GM23248 (cell line): ENCODE data around the gene CLIC6. TPM values are rescaled to one million over a fixed set of nuclear protein-coding genes. Genes with fewer than 3 reads are reported as not detected.

Experiments used
- DNase-seq: peaks from one replicate; pipeline ENCODE4 v3.0.0-alpha.2; 2015
- H2AFZ ChIP-seq: fragments of 200-600 bp; sonication (generic); 2 replicates; pipeline ENCODE4 v1.6.1; 2016; ENCODE audit warnings: antibody characterized with exemption
- H3F3A ChIP-seq: fragments of 200-600 bp; sonication (generic); 2 replicates; pipeline ENCODE4 v1.6.1; 2016; ENCODE audit warnings: mild to moderate bottlenecking, antibody characterized with exemption, mixed run types; ENCODE audit not compliant: insufficient read depth
- H3K27ac ChIP-seq: fragments of 200-600 bp; sonication (generic); 2 replicates; pipeline ENCODE4 v1.5.1; 2016; ENCODE audit warnings: mild to moderate bottlenecking
- H3K27me3 ChIP-seq: fragments of 200-600 bp; sonication (generic); replicated peaks from 2 replicates; pipeline ENCODE4 v1.6.1; 2016; ENCODE audit warnings: mild to moderate bottlenecking; ENCODE audit not compliant: insufficient read depth
- H3K36me3 ChIP-seq: fragments of 200-600 bp; sonication (generic); 2 replicates; pipeline ENCODE4 v1.6.1; 2016; ENCODE audit warnings: low read depth, mild to moderate bottlenecking
- H3K4me1 ChIP-seq: fragments of 200-600 bp; sonication (generic); 2 replicates; pipeline ENCODE4 v1.6.1; 2016; ENCODE audit warnings: mild to moderate bottlenecking; ENCODE audit not compliant: insufficient read depth
- H3K4me2 ChIP-seq: fragments of 200-600 bp; sonication (generic); one replicate; pipeline ENCODE4 v1.6.1; 2016; ENCODE audit warnings: mild to moderate bottlenecking; ENCODE audit not compliant: unreplicated experiment
- H3K4me3 ChIP-seq: fragments of 200-600 bp; sonication (generic); 2 replicates; pipeline ENCODE4 v1.5.1; 2016; ENCODE audit warnings: mild to moderate bottlenecking
- H3K79me2 ChIP-seq: fragments of 200-600 bp; sonication (generic); 2 replicates; pipeline ENCODE4 v1.6.1; 2016; ENCODE audit warnings: mild to moderate bottlenecking; ENCODE audit not compliant: insufficient read depth
- H3K9ac ChIP-seq: fragments of 200-600 bp; sonication (generic); 2 replicates; pipeline ENCODE4 v1.6.1; 2016; ENCODE audit warnings: mild to moderate bottlenecking
- H3K9me2 ChIP-seq: fragments of 200-600 bp; sonication (generic); 2 replicates; pipeline ENCODE4 v1.6.1; 2016; ENCODE audit warnings: mixed run types, mild to moderate bottlenecking, moderate library complexity; ENCODE audit not compliant: insufficient read depth
- H3K9me3 ChIP-seq: fragments of 200-600 bp; sonication (generic); one replicate; pipeline ENCODE4 v1.6.1; 2017; ENCODE audit warnings: low read depth
- H4K20me1 ChIP-seq: fragments of 200-600 bp; sonication (generic); 2 replicates; pipeline ENCODE4 v1.6.0; 2016; ENCODE audit not compliant: insufficient read depth
- EZH2 ChIP-seq: fragments of 200-600 bp; sonication (generic); IDR thresholded peaks from 2 replicates; pipeline ENCODE4 v1.6.1; 2018; ENCODE audit warnings: antibody characterized with exemption, mild to moderate bottlenecking; ENCODE audit not compliant: insufficient read depth, poor library complexity, severe bottlenecking
- EZH2phosphoT487 ChIP-seq: fragments of 200-600 bp; sonication (generic); IDR thresholded peaks from 2 replicates; pipeline ENCODE4 v1.6.1; 2018; ENCODE audit warnings: antibody characterized with exemption, moderate library complexity, mild to moderate bottlenecking, low read depth; ENCODE audit not compliant: insufficient read depth
- WGBS, 2 experiments: methylation state at CpG; one replicate each; pipeline ENCODE4 v1.1.6; 2015 to 2017; ENCODE audit warnings: low lambda C conversion rate in 2 of 2, low coverage in 1 of 2; ENCODE audit errors: missing lambda C conversion rate in 2 of 2; 5-methylcytosine and 5-hydroxymethylcytosine counted together
- in situ Hi-C: fragments of 300-500 bp; cut with MboI; formaldehyde crosslinking; loops from 2 replicates; pipeline ENCODE4 v1.15.0; 2020
- polyA plus RNA-seq: library from polyadenylated mRNA; unstranded; fragments of >200 nt; fragmentation: Nextera tagmentation; extraction: Ambion mirVana; gene quantifications from 2 replicates; pipeline ENCODE4 v1.2.1, GENCODE V29; 2016
- total RNA-seq: library from RNA; depleted of rRNA; stranded (reverse); fragments of >200 nt; shearing (Covaris generic); gene quantifications from 2 replicates; pipeline ENCODE4 v1.2.3, GENCODE V29; 2014

Gene CLIC6
- total and polyA plus RNA-seq, 2 experiments from 2014 or later, result 0.08 TPM; not detected in 1

DNA sequence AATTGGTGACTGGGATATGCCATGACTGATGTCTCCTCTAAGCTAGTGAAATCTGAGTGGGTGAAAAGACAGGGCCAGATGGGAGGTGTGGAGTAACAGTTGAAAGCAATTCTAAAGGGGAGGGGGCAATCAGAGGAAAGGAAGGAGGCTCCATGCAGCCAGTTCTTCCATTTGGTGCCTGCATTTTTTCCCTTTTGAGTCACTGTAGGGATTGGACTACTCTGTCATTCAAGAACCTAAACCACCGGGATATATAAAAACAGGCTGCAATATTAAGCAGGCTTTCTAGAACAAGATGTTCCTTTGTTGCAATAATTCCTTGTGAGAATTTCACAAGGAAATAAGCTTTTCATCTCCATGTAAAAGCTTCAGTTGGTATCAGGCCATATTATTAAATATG is 18.3 kb downstream of the CLIC6 start:
- H3K27me3 ChIP-seq, result no peaks in the 10 kb centered on the region
- no peak for DNase-seq
- no peak overlapping the region for H3K9ac ChIP-seq
- H3K4me1 ChIP-seq, result no peaks in the 10 kb centered on the region
- H3K79me2 ChIP-seq, result no peaks in the 10 kb centered on the region
- H3K4me3 ChIP-seq, result no peak overlapping the region
- no peak overlapping the region for H3K4me2 ChIP-seq
- no peaks in the 10 kb centered on the region for H3K9me3 ChIP-seq
- no peaks in the 10 kb centered on the region for H4K20me1 ChIP-seq
- H3F3A ChIP-seq, result no peaks in the 10 kb centered on the region
- no peaks in the 10 kb centered on the region for H3K9me2 ChIP-seq
- H3K27ac ChIP-seq, result no peak overlapping the region
- TF ChIP-seq EZH2, result no peak
- no peak for TF ChIP-seq EZH2phosphoT487
- H2AFZ ChIP-seq, result no peak overlapping the region
- 9 to 25% methylated on average over 1 of the region's 1 CpG for WGBS, 2 experiments
- in situ Hi-C loops, result no loop called here
- no peaks in the 10 kb centered on the region for H3K36me3 ChIP-seq

- Histone ChIP-seq H3K9me2 (no peaks in the 10 kb centered on the region), H3K79me2 (no peaks in the 10 kb centered on the region), H3K4me3 (no peak overlapping the region), H3K27ac (no peak overlapping the region), H3K4me1 (no peaks in the 10 kb centered on the region), H3K9ac (no peak overlapping the region), H4K20me1 (no peaks in the 10 kb centered on the region), H2AFZ (no peak overlapping the region), H3K27me3 (no peaks in the 10 kb centered on the region), H3K36me3 (no peaks in the 10 kb centered on the region), H3K9me3 (no peaks in the 10 kb centered on the region), H3F3A (no peaks in the 10 kb centered on the region), H3K4me2 (no peak overlapping the region)
- in situ Hi-C loops, result no loop called here
- no peak for DNase-seq
- 75 to 86% methylated on average over 2 of the region's 2 CpGs for WGBS, 2 experiments
- no peak for TF ChIP-seq EZH2
- TF ChIP-seq EZH2phosphoT487, result no peak
These were observed 19.0 kb downstream of the CLIC6 start for GRCh38 chr21:34687745-34688144.

DNA sequence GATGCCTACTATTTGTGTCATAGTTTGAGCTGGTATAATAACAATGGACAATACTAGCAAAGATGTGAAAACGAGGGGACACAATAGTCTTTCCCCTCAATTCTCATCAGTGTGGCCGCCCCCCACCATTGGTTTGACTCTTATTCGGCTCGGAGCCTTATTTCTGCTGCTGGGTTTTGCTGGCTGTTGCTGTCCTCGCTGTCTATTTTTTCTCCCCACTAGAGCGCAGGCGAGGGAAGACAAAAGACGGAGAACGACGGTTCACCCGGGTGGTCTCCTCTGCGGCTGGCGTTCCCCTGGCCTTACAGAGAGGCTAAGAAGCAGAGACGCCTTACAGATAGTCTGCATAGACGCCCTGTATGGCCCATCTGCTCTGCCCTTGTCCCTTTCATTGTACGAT is 19.4 kb downstream of the CLIC6 start:
- Histone ChIP-seq H3F3A (no peaks in the 10 kb centered on the region), H3K27ac (no peak overlapping the region), H3K36me3 (no peaks in the 10 kb centered on the region), H3K27me3 (no peaks in the 10 kb centered on the region), H4K20me1 (no peaks in the 10 kb centered on the region), H3K4me2 (peak overlapping the region; percentile 49), H2AFZ (no peak overlapping the region), H3K79me2 (no peaks in the 10 kb centered on the region), H3K9me2 (no peaks in the 10 kb centered on the region), H3K4me3 (no peak overlapping the region), H3K9me3 (no peaks in the 10 kb centered on the region), H3K4me1 (no peaks in the 10 kb centered on the region), H3K9ac (no peak overlapping the region)
- in situ Hi-C loops, result no loop called here
- 51 to 59% methylated on average over 16 of the region's 16 CpGs for WGBS, 2 experiments
- TF ChIP-seq EZH2, result no peak
- no peak for TF ChIP-seq EZH2phosphoT487
- peak; percentile 54 for DNase-seq

- Histone ChIP-seq H3F3A (no peaks in the 10 kb centered on the region), H3K9me2 (no peaks in the 10 kb centered on the region), H4K20me1 (no peaks in the 10 kb centered on the region), H3K4me3 (no peak overlapping the region), H3K9me3 (no peaks in the 10 kb centered on the region), H3K27ac (no peak overlapping the region), H3K27me3 (no peaks in the 10 kb centered on the region), H3K4me2 (no peak overlapping the region), H2AFZ (no peak overlapping the region), H3K79me2 (0 out of 2 replicates have a peak, but pooled peaks cover 4% of the 10 kb centered on the region), H3K4me1 (0 out of 2 replicates have a peak, but pooled peaks cover 3% of the 10 kb centered on the region), H3K9ac (no peak overlapping the region), H3K36me3 (no peaks in the 10 kb centered on the region)
- TF ChIP-seq EZH2phosphoT487 (no peak), EZH2 (no peak)
- WGBS, 2 experiments, result 89 to 90% methylated on average over 5 of the region's 5 CpGs
- in situ Hi-C loops, result no loop called here
- DNase-seq, result no peak
These were observed 19.9 kb downstream of the CLIC6 start for GRCh38 chr21:34688715-34689114.
